HG02610 (cell line): ENCODE measurements around the gene TPCN2.
A peak's percentile ranks its signal among the peaks of the same experiment; 100 is the strongest.

Experiments used
- ATAC-seq: cut with Tn5 transposase; IDR thresholded peaks from one replicate; pipeline ENCODE4 v1.9.1; 2021; ENCODE audit warnings: mild to moderate bottlenecking, moderate library complexity; ENCODE audit not compliant: unreplicated experiment

The TPCN2 gene

DNA sequence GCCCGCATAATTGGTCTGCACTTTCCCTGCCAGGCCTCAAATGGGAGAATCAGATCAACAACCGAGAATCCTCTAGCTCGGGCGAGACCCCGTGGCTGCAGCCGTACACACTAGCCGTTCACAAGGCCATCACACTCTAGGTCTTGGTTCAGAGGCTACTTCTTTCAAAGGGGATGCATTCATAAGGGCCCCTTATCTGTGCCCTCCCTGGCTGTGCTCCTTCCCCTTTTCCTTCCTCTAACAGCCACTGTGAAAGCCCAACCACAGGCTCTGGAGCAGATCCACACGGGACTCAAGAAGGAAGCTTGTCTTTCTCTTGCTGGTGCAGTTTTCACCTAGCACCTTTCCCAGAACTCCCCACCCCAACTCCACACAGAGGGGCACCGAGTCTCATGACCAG, 131.5 kb downstream of the TPCN2 start:
- ATAC-seq, result no peak

DNA sequence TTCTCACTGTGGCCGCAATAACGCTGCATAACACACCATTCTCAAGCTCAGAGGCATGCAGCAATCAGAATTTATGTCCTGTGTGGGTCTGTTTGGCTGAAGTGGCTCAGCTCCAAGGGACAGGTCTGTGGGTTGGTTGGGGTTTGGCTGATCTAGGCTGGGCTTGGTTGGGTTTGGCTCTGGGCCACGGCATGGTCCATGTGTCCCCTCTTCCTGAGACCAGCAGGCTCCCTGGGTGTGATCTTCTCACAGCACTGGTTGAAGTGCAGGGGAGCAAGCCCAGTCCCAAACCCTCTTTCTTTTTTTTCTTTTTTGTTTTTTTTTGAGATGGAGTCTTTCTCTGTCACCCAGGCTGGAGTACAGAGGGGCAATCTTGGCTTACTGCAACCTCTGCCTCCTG, 132.0 kb downstream of the TPCN2 start:
- no peak for ATAC-seq

DNA sequence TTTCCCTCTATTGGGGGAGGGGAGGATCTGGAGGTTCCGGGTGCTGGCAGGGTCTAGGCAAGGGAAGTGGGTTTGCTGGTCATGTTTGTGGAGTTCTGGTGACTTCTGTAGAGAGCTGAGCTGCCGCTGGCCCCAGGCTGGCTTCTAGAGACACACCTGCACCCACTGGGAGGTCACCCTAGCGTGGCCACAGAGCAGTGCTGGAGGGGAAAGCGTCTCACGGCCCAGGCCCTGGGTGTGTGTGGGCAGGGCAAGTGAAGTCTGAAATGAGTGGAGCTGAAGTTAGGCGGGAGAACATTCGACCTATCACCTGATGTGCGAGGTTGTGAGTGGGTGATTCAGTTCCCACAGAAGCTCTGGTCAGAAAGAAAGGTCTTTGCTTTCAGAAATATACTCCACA, 134.9 kb downstream of the TPCN2 start:
- peak; percentile 48 for ATAC-seq
